ENCODE results near the gene TFF3.

- no peak for TF ChIP-seq EZH2 (IDR thresholded peaks at IDR 0.05)
- TF ChIP-seq POLR2AphosphoS5 (IDR thresholded peaks at IDR 0.05; ENCODE audit: borderline replicate concordance, low read depth, low read length) = no peak
- no peak for TF ChIP-seq FOXP2 (optimal IDR thresholded peaks at IDR 0.05; ENCODE audit: control extremely low read depth, extremely low read length, insufficient read depth)
Observed at GRCh38 chr21:42263591-42264131, 51.5 kb downstream of the TFF3 start.

Measured in SK-N-MC (cell line).